Mesendoderm (in vitro differentiated cells): ENCODE measurements around the gene SERTAD3.

Experiments used
- DNase-seq: peaks from one replicate; pipeline ENCODE4 v3.0.0; 2013
- H2AK5ac ChIP-seq: 2 replicates; pipeline ENCODE4 v1.6.1; 2013; ENCODE audit warnings: low read length, inconsistent platforms
- H2BK120ac ChIP-seq: 2 replicates; pipeline ENCODE4 v1.6.1; 2013; ENCODE audit warnings: low read depth, mild to moderate bottlenecking, low read length, moderate library complexity, mixed read lengths
- H2BK15ac ChIP-seq: replicated peaks from 2 replicates; pipeline ENCODE4 v1.6.1; 2013; ENCODE audit warnings: low read depth, mild to moderate bottlenecking, moderate library complexity
- H2BK5ac ChIP-seq: 2 replicates; pipeline ENCODE4 v1.6.1; 2013; ENCODE audit warnings: low read length, inconsistent platforms
- H3K18ac ChIP-seq: 2 replicates; pipeline ENCODE4 v1.6.1; 2013; ENCODE audit warnings: mild to moderate bottlenecking, low read length, mixed read lengths
- H3K23ac ChIP-seq: one replicate; pipeline ENCODE4 v1.6.1; 2013; ENCODE audit warnings: low read length
- H3K27ac ChIP-seq: 2 replicates; pipeline ENCODE4 v1.5.1; 2013; ENCODE audit warnings: low read depth, mild to moderate bottlenecking, inconsistent platforms, low read length, moderate library complexity
- H3K27me3 ChIP-seq: 2 replicates; pipeline ENCODE4 v1.6.1; 2013; ENCODE audit warnings: low read length, control low read depth, mild to moderate bottlenecking, inconsistent platforms; ENCODE audit not compliant: insufficient read depth, poor library complexity
- H3K36me3 ChIP-seq: 2 replicates; pipeline ENCODE4 v1.6.1; 2013; ENCODE audit warnings: low read length, inconsistent platforms; ENCODE audit not compliant: control insufficient read depth, insufficient read depth
- H3K4ac ChIP-seq: one replicate; pipeline ENCODE4 v1.6.1; 2013; ENCODE audit warnings: low read depth, mild to moderate bottlenecking, low read length, moderate library complexity
- H3K4me1 ChIP-seq: 2 replicates; pipeline ENCODE4 v1.6.1; 2013; ENCODE audit warnings: low read depth, low read length, inconsistent platforms; ENCODE audit not compliant: control insufficient read depth
- H3K4me2 ChIP-seq: 2 replicates; pipeline ENCODE4 v1.6.1; 2013; ENCODE audit warnings: low read length
- H3K4me3 ChIP-seq: 2 replicates; pipeline ENCODE4 v1.5.1; 2013; ENCODE audit warnings: mild to moderate bottlenecking, low read length
- H3K56ac ChIP-seq: one replicate; pipeline ENCODE4 v1.6.1; 2013; ENCODE audit warnings: low read length
- H3K79me1 ChIP-seq: 2 replicates; pipeline ENCODE4 v1.6.1; 2013; ENCODE audit warnings: low read length, inconsistent platforms
- H3K79me2 ChIP-seq: 2 replicates; pipeline ENCODE4 v1.6.1; 2013; ENCODE audit warnings: mild to moderate bottlenecking, low read length; ENCODE audit not compliant: control insufficient read depth, insufficient read depth
- H3K9ac ChIP-seq: 2 replicates; pipeline ENCODE4 v1.6.1; 2013; ENCODE audit warnings: low read length, inconsistent platforms
- H4K5ac ChIP-seq: one replicate; pipeline ENCODE4 v1.6.1; 2013; ENCODE audit warnings: low read length
- H4K8ac ChIP-seq: one replicate; pipeline ENCODE4 v1.6.1; 2013; ENCODE audit warnings: low read depth, mild to moderate bottlenecking, control low read depth, low read length, moderate library complexity
- WGBS: extraction: QIAGEN DNeasy Blood & Tissue Kit; methylation state at CpG from one replicate; pipeline ENCODE4 v1.1.7; 2013; ENCODE audit warnings: low lambda C conversion rate, missing lambda C conversion rate; ENCODE audit not compliant: insufficient coverage; ENCODE audit errors: extremely low coverage; 5-methylcytosine and 5-hydroxymethylcytosine counted together

Gene SERTAD3

DNA sequence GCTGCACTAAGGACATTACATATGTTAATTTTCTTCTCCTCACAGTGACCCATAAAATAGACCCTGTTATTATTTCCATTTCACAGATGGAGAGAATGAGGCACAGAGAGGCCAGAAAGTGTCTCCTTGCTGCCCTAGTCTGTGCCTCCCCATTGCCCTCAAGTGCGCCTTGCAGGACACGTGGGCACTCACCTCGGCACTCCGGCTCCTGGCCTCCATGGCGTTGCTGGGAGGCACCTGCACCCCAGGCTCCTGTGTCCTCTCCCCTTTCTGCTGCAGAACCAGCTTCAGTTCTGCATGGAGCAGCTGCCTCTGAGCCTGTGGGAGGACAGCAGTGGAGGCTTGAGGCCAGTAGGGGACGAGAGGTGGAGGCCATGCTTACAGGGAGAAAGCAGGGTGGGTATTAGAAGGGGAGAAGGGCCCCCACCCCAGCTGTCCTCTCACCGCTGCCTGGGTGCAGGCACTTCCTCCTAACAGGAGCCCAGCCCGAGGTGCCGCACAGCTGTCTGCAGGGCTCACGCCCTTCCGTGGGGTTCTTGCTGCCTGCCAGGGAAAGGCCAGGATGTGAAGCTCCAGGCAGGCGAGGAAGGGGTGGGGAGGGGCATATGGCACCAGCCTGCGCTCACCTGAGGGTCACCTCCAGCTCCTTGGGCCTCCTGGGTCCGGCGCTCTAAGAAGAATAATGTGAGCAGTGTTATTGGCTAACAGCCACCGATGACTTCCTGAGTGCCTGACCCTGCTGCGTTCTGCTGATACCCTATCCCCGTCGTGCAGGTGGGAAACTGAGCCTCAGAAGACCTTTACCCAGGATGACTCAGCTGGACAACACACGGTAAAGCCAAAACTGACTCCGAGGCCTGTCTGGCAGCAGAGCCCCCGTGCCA, 36.2 kb downstream of the SERTAD3 start:
- Histone ChIP-seq H3K4me3 (no peak overlapping the region), H3K79me1 (no peaks in the 10 kb centered on the region), H3K23ac (no peak overlapping the region), H2BK120ac (no peak overlapping the region), H3K4ac (no peak overlapping the region), H3K27me3 (no peaks in the 10 kb centered on the region), H3K56ac (no peak overlapping the region), H3K4me1 (no peaks in the 10 kb centered on the region), H2BK5ac (no peak overlapping the region), H3K36me3 (no peaks in the 10 kb centered on the region), H3K4me2 (no peak overlapping the region), H4K5ac (no peak overlapping the region), H2AK5ac (no peak overlapping the region), H3K9ac (no peak overlapping the region), H3K27ac (no peak overlapping the region), H2BK15ac (no peak overlapping the region), H4K8ac (no peak overlapping the region), H3K79me2 (no peaks in the 10 kb centered on the region), H3K18ac (no peak overlapping the region)
- no CpG with 5 or more reads among the region's 22 CpGs for WGBS
- no peak for DNase-seq

DNA sequence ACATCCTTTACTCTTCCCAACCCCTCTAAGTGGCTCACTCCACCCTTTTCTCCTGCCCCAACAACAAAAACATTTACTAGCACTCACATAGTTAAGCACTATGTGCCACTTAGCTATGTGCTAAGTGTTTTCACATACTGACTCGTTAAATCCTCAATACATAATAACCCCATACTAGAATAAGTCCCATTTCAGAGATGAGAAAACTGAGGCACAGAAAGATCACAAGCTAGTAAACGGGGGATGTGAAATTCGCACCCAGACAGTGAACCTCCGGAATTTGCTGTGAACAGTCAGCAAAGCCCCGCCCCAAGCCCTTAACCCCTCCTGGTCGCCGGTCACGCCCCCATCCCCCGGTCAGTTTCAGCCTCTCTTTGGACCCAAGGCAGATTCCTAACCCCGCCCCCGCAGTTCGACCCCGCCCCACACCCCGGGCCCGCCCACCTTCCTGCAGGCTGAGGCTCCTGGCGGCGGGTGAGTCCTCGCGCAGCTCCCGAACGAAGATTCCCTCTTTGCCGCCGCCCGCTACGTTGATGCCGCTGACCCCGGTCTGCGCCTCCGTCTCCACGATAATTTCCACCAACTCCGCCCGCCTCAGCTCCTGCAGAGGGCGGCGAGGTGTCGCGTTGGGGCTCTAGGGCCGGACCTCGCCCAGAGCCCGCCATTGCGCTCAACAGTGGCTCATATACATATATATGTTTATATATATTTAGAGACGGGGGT, 40.7 kb downstream of the SERTAD3 start:
- Histone ChIP-seq H3K18ac (peak overlapping the region; percentile 82), H3K9ac (peak overlapping the region; percentile 83), H2AK5ac (no peak overlapping the region), H4K5ac (no peak overlapping the region), H3K4me1 (no peaks in the 10 kb centered on the region), H3K27ac (peak overlapping the region; percentile 58), H2BK15ac (no peak overlapping the region), H2BK120ac (no peak overlapping the region), H3K79me2 (no peaks in the 10 kb centered on the region), H3K23ac (no peak overlapping the region), H3K79me1 (no peaks in the 10 kb centered on the region), H3K27me3 (no peaks in the 10 kb centered on the region), H2BK5ac (no peak overlapping the region), H3K4me2 (peak overlapping the region; percentile 91), H3K4ac (peak overlapping the region; percentile 62), H3K4me3 (peak overlapping the region; percentile 54), H3K56ac (peak overlapping the region; percentile 89), H4K8ac (no peak overlapping the region), H3K36me3 (no peaks in the 10 kb centered on the region)
- peak; percentile 97 for DNase-seq
- no CpG with 5 or more reads among the region's 41 CpGs for WGBS

DNA sequence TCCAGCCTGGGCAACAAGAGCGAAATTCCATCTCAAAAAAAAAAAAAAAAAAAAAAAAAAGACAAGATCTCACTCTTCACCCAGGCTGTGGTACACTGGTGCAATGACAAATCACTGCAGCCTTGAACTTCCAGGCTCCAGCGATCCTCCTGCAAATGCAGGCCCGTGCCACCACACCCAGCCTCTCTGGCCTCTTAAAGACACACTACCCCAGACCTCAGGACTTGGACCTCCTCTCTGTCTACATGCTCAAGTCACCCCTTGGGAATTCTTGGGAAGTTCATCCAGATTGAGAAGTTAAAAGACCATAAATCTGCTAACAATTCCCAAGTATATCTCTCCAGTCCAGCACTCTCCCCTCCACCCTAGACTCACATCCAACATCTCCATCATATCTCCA, 43.6 kb downstream of the SERTAD3 start:
- H4K8ac ChIP-seq = no peak overlapping the region
- no peak overlapping the region for H3K23ac ChIP-seq
- no peaks in the 10 kb centered on the region for H3K79me2 ChIP-seq
- H3K18ac ChIP-seq = no peak overlapping the region
- no peaks in the 10 kb centered on the region for H3K4me1 ChIP-seq
- H3K4me3 ChIP-seq = no peak overlapping the region
- DNase-seq = no peak
- no peaks in the 10 kb centered on the region for H3K27me3 ChIP-seq
- no peak overlapping the region for H2BK5ac ChIP-seq
- no peak overlapping the region for H2BK120ac ChIP-seq
- H2AK5ac ChIP-seq = no peak overlapping the region
- no peaks in the 10 kb centered on the region for H3K79me1 ChIP-seq
- H3K4me2 ChIP-seq = no peak overlapping the region
- no peak overlapping the region for H3K27ac ChIP-seq
- H3K4ac ChIP-seq = no peak overlapping the region
- no CpG with 5 or more reads among the region's 3 CpGs for WGBS
- H4K5ac ChIP-seq = no peak overlapping the region
- H3K36me3 ChIP-seq = no peaks in the 10 kb centered on the region
- no peak overlapping the region for H3K56ac ChIP-seq
- no peak overlapping the region for H2BK15ac ChIP-seq
- no peak overlapping the region for H3K9ac ChIP-seq

DNA sequence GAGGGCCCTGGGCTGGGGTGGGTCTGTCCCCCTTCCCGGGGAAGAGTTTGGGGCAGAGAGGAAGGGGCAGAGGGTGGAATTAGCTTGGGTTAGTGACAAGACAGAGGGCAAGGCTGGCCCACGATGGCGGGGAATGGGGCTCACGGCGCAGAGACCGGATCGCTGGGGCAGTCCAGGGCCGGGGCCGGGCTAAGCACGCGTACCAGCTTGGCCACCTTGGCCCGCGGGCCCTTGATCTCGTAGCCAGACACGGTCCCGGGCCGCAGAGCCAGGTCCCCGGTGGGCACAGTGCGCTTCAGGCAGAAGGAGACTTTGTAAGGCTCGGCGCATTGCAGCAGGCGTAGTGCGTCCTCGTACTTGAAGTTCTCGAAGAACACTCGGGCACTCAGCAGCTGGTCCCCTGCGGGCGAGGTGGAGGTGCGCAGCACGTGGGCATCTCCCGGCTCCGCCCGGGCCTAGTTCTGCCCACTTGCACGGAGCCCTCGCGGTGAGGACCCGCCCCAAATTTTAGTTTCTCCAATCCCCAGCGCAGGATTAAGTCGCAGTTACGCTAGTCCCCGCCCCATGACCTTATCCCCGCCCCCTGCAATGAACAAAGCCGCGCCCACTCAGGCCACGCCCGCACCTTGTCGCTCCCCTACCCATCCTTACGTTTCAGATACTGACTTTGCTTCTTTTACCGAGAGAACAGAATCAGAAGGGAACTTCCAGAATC, 45.6 kb downstream of the SERTAD3 start:
- H3K18ac ChIP-seq = no peak overlapping the region
- H3K23ac ChIP-seq = no peak overlapping the region
- no peak overlapping the region for H3K9ac ChIP-seq
- H2BK15ac ChIP-seq = no peak overlapping the region
- no peaks in the 10 kb centered on the region for H3K79me2 ChIP-seq
- H2AK5ac ChIP-seq = no peak overlapping the region
- no peaks in the 10 kb centered on the region for H3K36me3 ChIP-seq
- no peak overlapping the region for H2BK5ac ChIP-seq
- H3K4me1 ChIP-seq = no peaks in the 10 kb centered on the region
- DNase-seq = peak; percentile 89
- no peak overlapping the region for H3K4me3 ChIP-seq
- H3K79me1 ChIP-seq = no peaks in the 10 kb centered on the region
- H3K4me2 ChIP-seq = peak overlapping the region; percentile 11
- no peak overlapping the region for H4K5ac ChIP-seq
- H2BK120ac ChIP-seq = no peak overlapping the region
- peak overlapping the region; percentile 67 for H3K56ac ChIP-seq
- H3K27ac ChIP-seq = no peak overlapping the region
- no CpG with 5 or more reads among the region's 49 CpGs for WGBS
- no peaks in the 10 kb centered on the region for H3K27me3 ChIP-seq
- H4K8ac ChIP-seq = no peak overlapping the region
- no peak overlapping the region for H3K4ac ChIP-seq

DNA sequence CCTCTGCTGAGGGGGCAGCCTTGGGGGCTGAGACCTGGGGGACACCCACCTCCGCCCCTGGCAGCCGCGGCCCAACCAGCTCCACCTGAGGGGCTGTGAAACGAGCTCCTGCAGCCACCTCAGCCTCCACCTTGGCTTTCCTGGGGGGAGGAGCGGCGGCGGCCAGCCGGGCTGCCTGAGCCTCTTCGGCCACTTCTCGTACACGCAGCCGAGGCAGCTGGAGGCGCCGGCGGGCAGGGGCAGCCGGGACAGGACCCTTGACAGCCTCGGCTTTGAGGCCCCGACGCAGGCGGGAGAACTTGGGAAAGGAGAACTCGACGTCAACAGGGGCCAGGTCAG, 46.6 kb downstream of the SERTAD3 start:
- H3K27me3 ChIP-seq = no peaks in the 10 kb centered on the region
- H3K27ac ChIP-seq = no peak overlapping the region
- no peak overlapping the region for H4K5ac ChIP-seq
- no peak overlapping the region for H3K4ac ChIP-seq
- no CpG with 5 or more reads among the region's 22 CpGs for whole genome bisulfite sequencing
- no peak overlapping the region for H4K8ac ChIP-seq
- DNase-seq = no peak
- no peak overlapping the region for H3K23ac ChIP-seq
- no peaks in the 10 kb centered on the region for H3K79me1 ChIP-seq
- no peak overlapping the region for H3K18ac ChIP-seq
- no peaks in the 10 kb centered on the region for H3K79me2 ChIP-seq
- no peaks in the 10 kb centered on the region for H3K4me1 ChIP-seq
- no peak overlapping the region for H3K4me2 ChIP-seq
- no peak overlapping the region for H2BK120ac ChIP-seq
- H2AK5ac ChIP-seq = no peak overlapping the region
- H2BK5ac ChIP-seq = no peak overlapping the region
- no peaks in the 10 kb centered on the region for H3K36me3 ChIP-seq
- H3K9ac ChIP-seq = no peak overlapping the region
- no peak overlapping the region for H3K4me3 ChIP-seq
- no peak overlapping the region for H2BK15ac ChIP-seq
- no peak overlapping the region for H3K56ac ChIP-seq
